SK-N-SH treated with all-trans-retinoic acid at 6 μM for 48 hours (cell line): ENCODE measurements around the gene CPVL.

Experiments used
- ATAC-seq: fragments of 200-7000 bp; cut with Tn5 transposase; 3 replicates; pipeline ENCODE4 v1.9.1; 2020; ENCODE audit warnings: mild to moderate bottlenecking, moderate library complexity
- ARNTL ChIP-seq: fragments of 450-650 bp; formaldehyde crosslinking; IDR thresholded peaks from 2 replicates; pipeline ENCODE4 v1.5.0; 2020; ENCODE audit warnings: low read depth, mild to moderate bottlenecking, moderate library complexity, borderline replicate concordance
- BACH2 ChIP-seq: fragments of 250-450 bp; sonication (Bioruptor Pico); IDR thresholded peaks from 2 replicates; pipeline ENCODE4 v1.9.0; 2021; ENCODE audit warnings: mild to moderate bottlenecking, borderline replicate concordance
- ESRRG ChIP-seq: fragments of 250-450 bp; sonication (Bioruptor Pico); IDR thresholded peaks from 2 replicates; pipeline ENCODE4 v1.6.1; 2021; ENCODE audit warnings: mild to moderate bottlenecking
- GLIS3 ChIP-seq: fragments of 250-450 bp; sonication (Bioruptor Pico); IDR thresholded peaks from 2 replicates; pipeline ENCODE4 v1.5.0; 2020; ENCODE audit warnings: mild to moderate bottlenecking, moderate library complexity
- ISL1 ChIP-seq: fragments of 250-450 bp; sonication (Bioruptor Pico); IDR thresholded peaks from 2 replicates; pipeline ENCODE4 v2.1.2; 2022; ENCODE audit warnings: mild to moderate bottlenecking, moderate library complexity
- OSR1 ChIP-seq: fragments of 250-450 bp; sonication (Bioruptor Pico); IDR thresholded peaks from 2 replicates; pipeline ENCODE4 v1.8.0; 2022; ENCODE audit warnings: moderate library complexity, mild to moderate bottlenecking, inconsistent platforms
- PPARA ChIP-seq: fragments of 250-450 bp; sonication (Bioruptor Pico); IDR thresholded peaks from 2 replicates; pipeline ENCODE4 v1.5.0; 2020; ENCODE audit warnings: mild to moderate bottlenecking, borderline replicate concordance
- RARB ChIP-seq: fragments of 250-450 bp; sonication (Bioruptor Pico); IDR thresholded peaks from 2 replicates; pipeline ENCODE4 v1.8.0; 2021; ENCODE audit warnings: mild to moderate bottlenecking, moderate library complexity
- SNAI2 ChIP-seq: fragments of 250-450 bp; sonication (Bioruptor Pico); IDR thresholded peaks from 2 replicates; pipeline ENCODE4 v1.5.0; 2020; ENCODE audit warnings: mild to moderate bottlenecking, moderate library complexity
- TCF4 ChIP-seq: fragments of 250-450 bp; sonication (Bioruptor Pico); IDR thresholded peaks from 2 replicates; pipeline ENCODE4 v1.8.0; 2021; ENCODE audit warnings: mild to moderate bottlenecking, moderate library complexity, borderline replicate concordance
- ZC3H10 ChIP-seq: fragments of 250-450 bp; sonication (Bioruptor Pico); IDR thresholded peaks from 2 replicates; pipeline ENCODE4 v1.5.1; 2021; ENCODE audit warnings: mild to moderate bottlenecking, moderate library complexity
- ZFP3 ChIP-seq: fragments of 250-450 bp; sonication (Bioruptor Pico); IDR thresholded peaks from 2 replicates; pipeline ENCODE4 v1.5.0; 2020; ENCODE audit warnings: mild to moderate bottlenecking, moderate library complexity
- ZNF565 ChIP-seq: fragments of 450-650 bp; formaldehyde crosslinking; conservative IDR thresholded peaks from 2 replicates; pipeline ENCODE4 v1.5.0; 2020; ENCODE audit warnings: low read depth, mild to moderate bottlenecking, moderate library complexity
- ZNF70 ChIP-seq: fragments of 450-650 bp; formaldehyde crosslinking; IDR thresholded peaks from 2 replicates; pipeline ENCODE4 v1.5.0; 2020; ENCODE audit warnings: mild to moderate bottlenecking, moderate library complexity
- ZNF8 ChIP-seq: fragments of 450-650 bp; formaldehyde crosslinking; IDR thresholded peaks from 2 replicates; pipeline ENCODE4 v1.5.0; 2020; ENCODE audit warnings: mild to moderate bottlenecking, moderate library complexity
- TF ChIP-seq, protein P1 (sequence below): fragments of 250-450 bp; sonication (Bioruptor Pico); IDR thresholded peaks from 2 replicates; pipeline ENCODE4 v1.5.0; 2020; ENCODE audit warnings: mild to moderate bottlenecking, moderate library complexity
- TF ChIP-seq, protein P2 (sequence below): fragments of 250-450 bp; sonication (Bioruptor Pico); IDR thresholded peaks from 2 replicates; pipeline ENCODE4 v1.5.1; 2021; ENCODE audit warnings: mild to moderate bottlenecking, moderate library complexity

Gene CPVL

DNA sequence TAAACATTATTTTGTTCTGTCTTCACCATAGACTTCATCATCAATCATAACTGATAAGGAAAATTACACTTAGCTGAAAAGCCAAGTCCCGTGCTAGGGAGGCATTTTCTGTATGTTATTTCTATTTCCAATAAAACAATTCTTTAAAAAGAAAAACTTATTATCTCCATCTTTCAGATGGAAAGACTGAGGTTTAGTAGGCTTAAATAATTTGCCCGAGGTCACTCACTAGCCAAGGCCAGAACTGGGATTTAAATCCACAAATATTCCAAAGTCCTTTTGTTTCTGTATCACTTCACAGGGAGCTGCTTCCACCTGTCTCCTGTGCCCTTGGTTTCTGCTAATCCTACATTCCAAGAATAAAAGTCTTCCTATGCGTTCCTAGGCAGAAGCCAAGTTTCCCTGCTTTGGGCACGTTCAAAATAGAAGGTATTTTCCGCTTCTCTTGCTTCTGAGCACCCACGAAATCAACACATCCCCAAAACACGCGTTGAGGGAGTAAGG lies 732 bp downstream of the CPVL start:
- no peak for ATAC-seq
- TF ChIP-seq SNAI2 (CRISPR knock-in tag) = no peak
- TF ChIP-seq ESRRG (CRISPR knock-in tag) = no peak
- no peak for TF ChIP-seq ZNF565 (CRISPR knock-in tag)
- TF ChIP-seq TCF4 = no peak
- TF ChIP-seq, protein P1, sequence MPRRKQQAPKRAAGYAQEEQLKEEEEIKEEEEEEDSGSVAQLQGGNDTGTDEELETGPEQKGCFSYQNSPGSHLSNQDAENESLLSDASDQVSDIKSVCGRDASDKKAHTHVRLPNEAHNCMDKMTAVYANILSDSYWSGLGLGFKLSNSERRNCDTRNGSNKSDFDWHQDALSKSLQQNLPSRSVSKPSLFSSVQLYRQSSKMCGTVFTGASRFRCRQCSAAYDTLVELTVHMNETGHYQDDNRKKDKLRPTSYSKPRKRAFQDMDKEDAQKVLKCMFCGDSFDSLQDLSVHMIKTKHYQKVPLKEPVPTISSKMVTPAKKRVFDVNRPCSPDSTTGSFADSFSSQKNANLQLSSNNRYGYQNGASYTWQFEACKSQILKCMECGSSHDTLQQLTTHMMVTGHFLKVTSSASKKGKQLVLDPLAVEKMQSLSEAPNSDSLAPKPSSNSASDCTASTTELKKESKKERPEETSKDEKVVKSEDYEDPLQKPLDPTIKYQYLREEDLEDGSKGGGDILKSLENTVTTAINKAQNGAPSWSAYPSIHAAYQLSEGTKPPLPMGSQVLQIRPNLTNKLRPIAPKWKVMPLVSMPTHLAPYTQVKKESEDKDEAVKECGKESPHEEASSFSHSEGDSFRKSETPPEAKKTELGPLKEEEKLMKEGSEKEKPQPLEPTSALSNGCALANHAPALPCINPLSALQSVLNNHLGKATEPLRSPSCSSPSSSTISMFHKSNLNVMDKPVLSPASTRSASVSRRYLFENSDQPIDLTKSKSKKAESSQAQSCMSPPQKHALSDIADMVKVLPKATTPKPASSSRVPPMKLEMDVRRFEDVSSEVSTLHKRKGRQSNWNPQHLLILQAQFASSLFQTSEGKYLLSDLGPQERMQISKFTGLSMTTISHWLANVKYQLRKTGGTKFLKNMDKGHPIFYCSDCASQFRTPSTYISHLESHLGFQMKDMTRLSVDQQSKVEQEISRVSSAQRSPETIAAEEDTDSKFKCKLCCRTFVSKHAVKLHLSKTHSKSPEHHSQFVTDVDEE (CRISPR knock-in tag) = no peak
- TF ChIP-seq RARB (CRISPR knock-in tag) = no peak
- TF ChIP-seq ISL1 (CRISPR knock-in tag) = no peak
- no peak for TF ChIP-seq PPARA (CRISPR knock-in tag)
- TF ChIP-seq OSR1 (CRISPR knock-in tag) = no peak
- no peak for TF ChIP-seq ARNTL
- TF ChIP-seq ZNF70 (CRISPR knock-in tag) = no peak
- TF ChIP-seq ZFP3 (CRISPR knock-in tag) = no peak
- TF ChIP-seq GLIS3 (CRISPR knock-in tag) = no peak
- TF ChIP-seq ZNF8 (CRISPR knock-in tag) = no peak

DNA sequence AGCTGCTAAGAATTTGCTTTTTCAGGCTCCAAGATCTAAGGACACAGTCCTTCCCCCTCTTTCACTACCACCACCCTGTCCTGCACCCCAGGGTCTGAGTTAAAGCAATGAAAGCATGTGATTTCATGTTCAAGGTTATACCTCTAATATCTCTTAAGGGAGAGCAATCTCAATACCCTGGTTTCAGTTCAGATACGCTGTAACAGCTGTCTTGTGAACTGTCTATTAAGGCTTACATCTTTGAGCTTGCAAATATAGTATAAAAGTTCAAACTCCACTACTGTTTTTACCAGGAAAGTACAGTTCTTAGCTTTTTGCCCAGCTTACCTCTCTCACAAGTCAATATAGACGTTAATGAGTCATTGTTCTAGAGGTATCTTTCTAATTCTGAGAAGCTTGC lies 2.6 kb downstream of the CPVL start:
- no peak for ATAC-seq

DNA sequence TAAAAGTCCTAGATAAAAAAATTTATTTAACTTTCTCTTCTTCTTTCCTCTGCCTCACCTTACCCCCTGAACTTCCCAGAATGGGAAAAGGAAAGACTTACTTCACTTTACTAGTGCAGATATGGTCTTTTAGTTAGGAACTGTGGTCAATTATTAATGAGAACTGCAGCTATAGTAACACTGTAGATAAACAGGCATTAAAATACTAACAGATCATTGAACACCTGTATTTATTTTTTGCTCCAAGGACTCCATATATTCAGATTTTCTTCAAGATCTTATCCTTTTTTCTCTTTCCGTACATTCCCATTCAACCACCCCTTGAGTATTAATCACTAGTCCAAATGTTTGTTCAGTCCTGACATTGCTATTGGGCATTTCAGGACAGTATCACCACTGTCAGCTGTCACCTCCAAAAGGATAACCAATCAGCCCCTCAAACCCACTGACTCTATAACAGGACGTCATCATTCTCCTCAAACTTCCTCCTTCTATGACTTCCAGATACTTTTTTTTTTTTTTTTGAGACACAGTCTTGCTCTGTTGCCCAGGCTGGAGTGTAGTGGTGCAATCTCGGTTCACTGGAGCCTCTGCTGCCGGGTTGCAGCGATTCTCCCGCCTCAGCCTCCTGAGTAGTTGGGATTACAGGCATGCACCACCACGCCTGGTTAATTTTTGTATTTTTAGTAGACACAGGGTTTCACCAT lies 4.2 kb downstream of the CPVL start:
- TF ChIP-seq ISL1 (CRISPR knock-in tag) (no peak), BACH2 (no peak), ESRRG (CRISPR knock-in tag) (no peak), ZNF70 (CRISPR knock-in tag) (no peak), RARB (CRISPR knock-in tag) (no peak), GLIS3 (CRISPR knock-in tag) (no peak)
- TF ChIP-seq, protein P1 (CRISPR knock-in tag) = no peak
- no peak for ATAC-seq

More for the DNA sequence above, 2.6 kb downstream of the CPVL start:
- no peak for TF ChIP-seq ZFP3 (CRISPR knock-in tag)
- no peak for TF ChIP-seq SNAI2 (CRISPR knock-in tag)
- TF ChIP-seq BACH2 = no peak
- TF ChIP-seq ZC3H10 (CRISPR knock-in tag) = no peak
- TF ChIP-seq, protein P1 (CRISPR knock-in tag) = no peak
- TF ChIP-seq, protein P2, sequence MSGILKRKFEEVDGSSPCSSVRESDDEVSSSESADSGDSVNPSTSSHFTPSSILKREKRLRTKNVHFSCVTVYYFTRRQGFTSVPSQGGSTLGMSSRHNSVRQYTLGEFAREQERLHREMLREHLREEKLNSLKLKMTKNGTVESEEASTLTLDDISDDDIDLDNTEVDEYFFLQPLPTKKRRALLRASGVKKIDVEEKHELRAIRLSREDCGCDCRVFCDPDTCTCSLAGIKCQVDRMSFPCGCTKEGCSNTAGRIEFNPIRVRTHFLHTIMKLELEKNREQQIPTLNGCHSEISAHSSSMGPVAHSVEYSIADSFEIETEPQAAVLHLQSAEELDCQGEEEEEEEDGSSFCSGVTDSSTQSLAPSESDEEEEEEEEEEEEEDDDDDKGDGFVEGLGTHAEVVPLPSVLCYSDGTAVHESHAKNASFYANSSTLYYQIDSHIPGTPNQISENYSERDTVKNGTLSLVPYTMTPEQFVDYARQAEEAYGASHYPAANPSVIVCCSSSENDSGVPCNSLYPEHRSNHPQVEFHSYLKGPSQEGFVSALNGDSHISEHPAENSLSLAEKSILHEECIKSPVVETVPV (CRISPR knock-in tag) = no peak
- TF ChIP-seq ZNF565 (CRISPR knock-in tag) = no peak
- no peak for TF ChIP-seq ISL1 (CRISPR knock-in tag)
- no peak for TF ChIP-seq RARB (CRISPR knock-in tag)
- TF ChIP-seq ESRRG (CRISPR knock-in tag) = no peak
- no peak for TF ChIP-seq PPARA (CRISPR knock-in tag)
- TF ChIP-seq, all 23 proteins: peak for 0
